MCF 10A (cell line): Measurements from ENCODE around the gene TMEM176A. TPM values are rescaled to one million over a fixed set of nuclear protein-coding genes. Genes with fewer than 3 reads are reported as not detected.

ENCODE experiments used
- BruUV-seq: library from RNA; stranded (reverse); fragments of 400-500 nt; replicated peaks from 2 replicates; lab custom pipeline; 2021; lab: Mats Ljungman, UMichigan
- CTCF ChIA-PET: fragments of 300-600 bp; sonication (Branson Sonifier 250); formaldehyde crosslinking; extraction: SDS; loops from one replicate; lab custom pipeline; 2021; ENCODE audit warnings: antibody characterized with exemption, inconsistent platforms; lab: Yijun Ruan, JAX
- POLR2A ChIA-PET: fragments of 300-600, 350-650 bp; sonication (Branson Sonifier 250); formaldehyde crosslinking; extraction: SDS; loops from one replicate; lab custom pipeline; 2020; ENCODE audit warnings: antibody characterized with exemption, inconsistent platforms; lab: Yijun Ruan, JAX
- DNase-seq: peaks from one replicate; pipeline ENCODE4 v3.0.0-alpha.2; 2018; ENCODE audit not compliant: unreplicated experiment
- H3K27ac Mint-ChIP-seq: one replicate; pipeline ENCODE4 v1.8.0; 2022; ENCODE audit warnings: mild to moderate bottlenecking, low read depth, mixed read lengths; ENCODE audit not compliant: unreplicated experiment
- H3K27me3 Mint-ChIP-seq: one replicate; pipeline ENCODE4 v1.8.0; 2022; ENCODE audit warnings: mixed read lengths; ENCODE audit not compliant: insufficient read depth, unreplicated experiment
- H3K36me3 Mint-ChIP-seq: one replicate; pipeline ENCODE4 v1.8.0; 2022; ENCODE audit warnings: mild to moderate bottlenecking, moderate library complexity, mixed read lengths; ENCODE audit not compliant: insufficient read depth, unreplicated experiment
- H3K4me1 Mint-ChIP-seq: one replicate; pipeline ENCODE4 v1.8.0; 2022; ENCODE audit warnings: mixed read lengths; ENCODE audit not compliant: insufficient read depth, unreplicated experiment
- H3K4me3 Mint-ChIP-seq: one replicate; pipeline ENCODE4 v1.8.0; 2022; ENCODE audit warnings: mild to moderate bottlenecking, moderate library complexity, mixed read lengths; ENCODE audit not compliant: unreplicated experiment
- H3K9me3 Mint-ChIP-seq: one replicate; pipeline ENCODE4 v1.8.0; 2022; ENCODE audit warnings: mixed read lengths; ENCODE audit not compliant: unreplicated experiment
- CTCF ChIP-seq: fragments of 200-600 bp; IDR thresholded peaks from one replicate; pipeline ENCODE4 v1.8.0; 2022; ENCODE audit warnings: antibody characterized with exemption, mild to moderate bottlenecking; ENCODE audit not compliant: unreplicated experiment
- intact Hi-C: fragments of 100-400 bp; cut with micrococcal nuclease; formaldehyde crosslinking; loops from 2 replicates; pipeline ENCODE4 v1.14.1; 2022
- total RNA-seq: library from RNA; stranded (reverse); gene quantifications from 2 replicates; pipeline ENCODE4 v1.2.3, GENCODE V29; 2022

Gene TMEM176A
- total RNA-seq, 1 experiment from 2014 or later: not detected

GRCh38 chr7:150823484-150824126 is 23.0 kb downstream of the TMEM176A start:
- Mint-ChIP-seq H3K4me3 (no peak overlapping the region), H3K27me3 (peaks cover 47% of the 10 kb centered on the region), H3K4me1 (no peaks in the 10 kb centered on the region), H3K27ac (no peak overlapping the region), H3K9me3 (no peaks in the 10 kb centered on the region), H3K36me3 (no peaks in the 10 kb centered on the region)
- BruUV-seq: no TSS peak
- intact Hi-C loops: no loop called here
- no peak for TF ChIP-seq CTCF
- no peak for DNase-seq
- POLR2A ChIA-PET: interaction anchor here (0.6 kb wide), 1 partner anchor 55 kb away, joined by 3 read pairs; no protein-coding TSS in a partner anchor
- CTCF ChIA-PET: interaction anchor here (0.6 to 1.2 kb wide), 3 partner anchors 55 to 680 kb away, joined by 3 read pairs; no protein-coding TSS in a partner anchor

- no peak for TF ChIP-seq CTCF
- intact Hi-C loops: no loop called here
- DNase-seq: no peak
- ChIA-PET POLR2A (no interaction called here), CTCF (no interaction called here)
- no TSS peak for BruUV-seq
- no peaks in the 10 kb centered on the region for H3K4me1 Mint-ChIP-seq
- no peaks in the 10 kb centered on the region for H3K36me3 Mint-ChIP-seq
- no peak overlapping the region for H3K27ac Mint-ChIP-seq
- H3K4me3 Mint-ChIP-seq: no peak overlapping the region
- no peaks in the 10 kb centered on the region for H3K9me3 Mint-ChIP-seq
- peaks cover 53% of the 10 kb centered on the region for H3K27me3 Mint-ChIP-seq
Observed at GRCh38 chr7:150824379-150825177, 24.0 kb downstream of the TMEM176A start.

- no peak for TF ChIP-seq CTCF
- no peak overlapping the region for H3K4me3 Mint-ChIP-seq
- BruUV-seq: no TSS peak
- intact Hi-C loops: no loop called here
- H3K36me3 Mint-ChIP-seq: no peaks in the 10 kb centered on the region
- DNase-seq: no peak
- H3K27ac Mint-ChIP-seq: no peak overlapping the region
- ChIA-PET POLR2A (no interaction called here), CTCF (interaction anchor here (1.2 kb wide), 1 partner anchor 47 kb away, joined by 4 read pairs; no protein-coding TSS in a partner anchor)
- H3K9me3 Mint-ChIP-seq: no peaks in the 10 kb centered on the region
- H3K27me3 Mint-ChIP-seq: peaks cover 61% of the 10 kb centered on the region
- no peaks in the 10 kb centered on the region for H3K4me1 Mint-ChIP-seq
Observed at GRCh38 chr7:150826061-150826849, 25.7 kb downstream of the TMEM176A start.

GRCh38 chr7:150828384-150828783 is 27.8 kb downstream of the TMEM176A start:
- H3K27me3 Mint-ChIP-seq: peaks cover 51% of the 10 kb centered on the region
- H3K4me3 Mint-ChIP-seq: no peak overlapping the region
- ChIA-PET POLR2A (no interaction called here), CTCF (no interaction called here)
- intact Hi-C loops: no loop called here
- no peak for DNase-seq
- no TSS peak for BruUV-seq
- no peak overlapping the region for H3K27ac Mint-ChIP-seq
- H3K9me3 Mint-ChIP-seq: no peaks in the 10 kb centered on the region
- no peak for TF ChIP-seq CTCF
- H3K4me1 Mint-ChIP-seq: no peaks in the 10 kb centered on the region
- H3K36me3 Mint-ChIP-seq: no peaks in the 10 kb centered on the region
